IPS DF 4.7 (cell line): ENCODE measurements around the gene PTPA.

Experiments
- DNase-seq: peaks from one replicate; pipeline ENCODE4 v3.0.0-alpha.2; 2013; ENCODE audit warnings: low spot score; ENCODE audit errors: extremely low read depth

Gene PTPA

GRCh38 chr9:129137292-129138143 is 26.3 kb downstream of the PTPA start:
- no peak for DNase-seq

GRCh38 chr9:129138144-129138462 is 26.9 kb downstream of the PTPA start:
- DNase-seq = no peak

GRCh38 chr9:129138476-129139232 is 27.4 kb downstream of the PTPA start:
- DNase-seq = no peak

GRCh38 chr9:129139233-129139992 is 28.2 kb downstream of the PTPA start:
- DNase-seq = peak; percentile 80

GRCh38 chr9:129139993-129140396 is 28.8 kb downstream of the PTPA start:
- DNase-seq = peak; percentile 79

- DNase-seq = no peak
Observed at GRCh38 chr9:129140397-129141065, 29.3 kb downstream of the PTPA start.

- no peak for DNase-seq
Observed at GRCh38 chr9:129141066-129142041, 30.1 kb downstream of the PTPA start.

GRCh38 chr9:129142138-129142935 is 31.1 kb downstream of the PTPA start:
- DNase-seq = no peak

GRCh38 chr9:129143031-129143927 is 32.1 kb downstream of the PTPA start:
- no peak for DNase-seq

- no peak for DNase-seq
Observed at GRCh38 chr9:129145316-129145715, 34.1 kb downstream of the PTPA start.

- DNase-seq = no peak
Observed at GRCh38 chr9:129145841-129146292, 34.7 kb downstream of the PTPA start.

GRCh38 chr9:129146441-129146941 is 35.3 kb downstream of the PTPA start:
- DNase-seq = no peak

GRCh38 chr9:129148463-129149204 is 37.4 kb downstream of the PTPA start:
- no peak for DNase-seq

- no peak for DNase-seq
Observed at GRCh38 chr9:129149442-129149841, 38.2 kb downstream of the PTPA start.

- no peak for DNase-seq
Observed at GRCh38 chr9:129150122-129150521, 38.9 kb downstream of the PTPA start.

- no peak for DNase-seq
Observed at GRCh38 chr9:129150672-129151211, 39.5 kb downstream of the PTPA start.

- no peak for DNase-seq
Observed at GRCh38 chr9:129151469-129151868, 40.3 kb downstream of the PTPA start.
